GM19455 (cell line): ENCODE results near the gene PHOX2B.

Experiments used
- ATAC-seq: cut with Tn5 transposase; IDR thresholded peaks from one replicate; pipeline ENCODE4 v1.9.1; 2021; ENCODE audit not compliant: unreplicated experiment

The PHOX2B gene

DNA sequence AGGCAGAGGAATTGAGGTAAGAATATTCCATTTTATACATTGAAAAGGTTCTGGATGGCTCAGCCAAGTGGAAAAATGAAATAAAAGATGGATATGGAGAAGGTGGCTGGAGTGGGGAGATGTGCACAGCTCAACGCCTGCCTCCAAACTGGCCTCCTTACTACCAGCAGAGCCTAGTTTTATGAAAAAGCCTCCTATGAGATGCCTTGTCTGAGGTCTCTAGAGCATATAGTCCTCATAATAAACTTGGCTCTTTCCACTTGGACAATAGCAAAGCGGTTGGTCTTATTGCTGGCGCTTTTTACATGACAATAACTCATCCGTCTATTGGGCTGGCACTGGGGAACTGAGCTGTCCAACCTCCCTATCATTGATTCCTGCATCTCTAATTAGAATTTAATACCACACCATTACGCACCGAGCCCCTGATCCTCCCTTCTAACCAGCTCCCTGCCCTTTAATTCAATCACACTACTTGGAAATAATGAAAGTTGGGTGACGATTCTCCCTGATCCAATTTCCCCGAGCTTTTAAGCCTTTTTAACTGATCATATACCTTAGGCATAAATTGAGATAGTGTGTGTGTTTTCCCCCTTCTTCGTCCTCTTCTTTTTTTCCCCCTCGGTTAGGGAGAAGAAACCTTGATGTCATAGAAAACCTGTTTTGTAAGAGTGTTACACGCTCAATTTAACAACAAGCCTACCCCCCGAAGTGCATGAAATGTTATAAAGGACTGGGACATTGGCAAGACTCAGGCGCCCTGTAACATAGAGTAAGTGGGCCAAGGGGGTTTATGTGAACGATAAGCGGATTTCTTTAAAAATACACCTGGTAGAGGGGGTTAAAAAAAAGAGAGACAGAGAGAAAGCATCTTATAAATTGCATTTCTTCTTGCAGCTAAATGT is at the start of gene PHOX2B:
Gene PHOX2B, minus strand, starts transcription at position 155 of the 905 bp plus-strand sequence. Its CDS starts 115 bp downstream, at position 40.
- no peak for ATAC-seq

DNA sequence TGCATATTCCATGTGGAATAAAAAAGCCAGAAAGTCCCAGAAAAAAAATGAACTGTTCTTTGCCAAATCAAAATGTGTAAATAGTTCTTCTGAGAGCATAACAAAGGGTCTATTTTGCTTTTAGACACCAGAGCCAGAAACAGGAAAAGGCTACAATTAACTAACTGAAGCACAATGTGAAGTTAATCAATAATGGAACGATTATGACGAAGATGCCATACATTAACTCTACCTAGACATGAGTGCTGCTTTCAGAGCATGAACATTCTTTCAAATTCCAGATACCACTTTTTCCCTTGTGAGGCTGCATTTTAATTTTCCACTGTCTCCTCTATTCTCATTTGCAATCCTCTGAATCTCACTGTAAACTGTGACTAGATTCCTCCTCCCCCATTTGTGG is 48.7 kb upstream of the PHOX2B start:
- no peak for ATAC-seq

DNA sequence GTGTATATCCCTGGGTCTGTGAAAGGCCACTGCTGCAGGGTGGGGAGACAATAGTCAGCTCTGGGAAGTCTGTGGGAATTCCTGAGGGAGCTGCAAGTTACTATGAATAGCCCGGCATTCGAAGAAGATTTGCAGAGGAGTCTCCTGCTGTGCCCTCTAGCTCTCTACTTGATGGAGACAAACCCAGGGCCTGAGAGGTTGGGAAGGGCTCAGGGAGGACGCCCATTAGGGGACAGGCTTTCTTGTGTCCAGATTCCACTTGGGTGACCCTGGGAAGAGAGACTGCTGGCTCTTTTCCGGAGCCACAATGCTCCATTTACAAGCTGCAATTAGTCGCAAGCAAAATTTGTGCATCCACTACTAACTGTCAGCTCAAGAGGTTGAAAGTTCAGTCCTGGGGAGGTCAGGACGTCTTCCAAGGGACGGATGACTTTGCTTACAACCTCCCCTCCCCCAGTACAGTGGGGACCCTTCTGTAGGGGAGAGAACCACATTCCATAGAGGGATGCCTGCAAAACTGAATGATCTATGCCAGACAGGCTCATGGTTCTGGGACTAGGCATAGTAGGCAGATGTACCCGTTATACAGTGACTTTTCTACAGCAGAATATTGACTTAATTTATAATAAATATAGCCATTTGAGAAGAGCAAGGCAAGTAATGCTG is 48.2 kb upstream of the PHOX2B start:
- ATAC-seq: no peak

DNA sequence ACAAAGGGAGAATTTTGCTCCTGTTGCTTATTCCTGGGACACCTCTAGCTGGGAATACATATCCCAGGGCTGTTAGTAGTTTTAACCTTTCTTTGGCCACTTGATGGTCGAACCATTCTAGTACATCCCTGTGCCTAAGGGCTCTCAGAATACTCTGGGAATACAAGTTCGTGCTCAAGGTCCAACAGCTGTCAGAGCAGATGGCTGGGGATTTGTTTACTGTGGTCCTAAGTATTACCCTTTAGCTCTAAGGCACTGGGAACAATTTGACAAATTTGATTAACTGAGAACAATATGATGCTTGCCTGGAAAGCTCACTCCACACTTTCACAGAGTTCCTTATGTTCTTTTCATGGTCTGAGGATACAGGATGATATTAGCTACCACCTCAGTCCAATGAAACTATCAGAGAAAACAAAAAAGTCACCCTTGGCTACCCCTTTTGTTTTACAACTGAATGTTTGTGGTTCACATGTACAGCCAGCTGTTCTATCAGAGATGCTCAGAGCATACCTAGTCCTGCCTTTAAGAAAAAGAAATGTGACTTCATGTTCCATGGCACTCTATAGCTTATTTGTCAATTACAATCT is 47.4 kb upstream of the PHOX2B start:
- ATAC-seq: no peak

DNA sequence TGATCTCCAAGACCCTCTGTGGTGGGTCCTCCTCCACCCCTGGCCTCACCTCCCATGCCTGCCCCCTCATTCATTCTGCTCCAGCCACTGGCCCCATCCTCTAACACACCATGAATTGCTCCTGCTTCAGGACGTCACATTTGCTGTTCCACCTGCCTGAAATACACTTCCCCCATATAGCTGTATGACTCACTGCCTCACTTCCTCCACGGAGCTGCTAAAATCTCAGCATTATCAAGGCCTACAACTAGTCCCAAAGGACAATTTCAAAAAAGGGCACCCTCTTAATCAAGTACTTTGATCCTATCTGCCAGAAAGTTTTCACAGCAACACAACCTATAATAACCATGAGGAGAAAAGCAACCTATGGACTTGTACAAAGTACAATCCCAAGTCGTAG is 43.6 kb upstream of the PHOX2B start:
- no peak for ATAC-seq

DNA sequence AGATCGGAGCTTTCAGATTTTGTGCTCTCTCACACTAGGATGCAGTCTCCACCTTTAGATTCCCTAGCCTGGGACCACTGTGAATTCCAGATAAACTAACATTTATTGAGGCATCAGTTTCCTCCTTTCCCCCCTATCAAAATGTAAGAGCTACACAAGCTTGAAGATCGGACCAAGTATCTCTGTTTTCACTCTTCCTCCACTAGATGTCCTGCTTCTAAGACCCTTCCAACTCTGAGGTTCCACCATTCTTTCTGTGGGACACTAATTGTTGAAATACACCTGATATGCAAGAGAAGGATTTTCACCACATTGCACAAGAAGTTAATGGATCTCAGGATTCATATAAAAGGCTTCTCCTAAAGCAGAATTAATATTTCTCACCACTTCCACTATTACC is 43.0 kb upstream of the PHOX2B start:
- ATAC-seq: no peak

DNA sequence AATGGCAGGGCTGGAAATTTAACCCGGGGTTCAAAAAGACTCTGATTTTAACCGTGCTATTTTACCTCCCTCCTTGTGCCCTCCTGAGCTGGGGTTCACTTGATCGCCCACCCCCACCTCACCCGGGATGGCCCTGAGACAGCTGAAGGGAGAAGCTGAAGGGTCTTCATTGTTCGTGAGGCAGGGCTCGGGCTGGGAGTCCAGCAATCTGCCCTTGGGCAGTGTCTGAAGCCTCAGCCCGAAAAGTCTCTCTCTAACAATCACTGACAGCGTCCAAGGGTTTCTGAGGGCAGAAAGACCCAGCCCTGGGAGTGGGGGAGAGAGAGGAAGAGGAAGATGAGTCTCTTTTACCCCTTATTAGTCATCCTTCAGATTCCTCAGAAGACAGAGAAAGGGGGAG is 39.4 kb upstream of the PHOX2B start:
- no peak for ATAC-seq

DNA sequence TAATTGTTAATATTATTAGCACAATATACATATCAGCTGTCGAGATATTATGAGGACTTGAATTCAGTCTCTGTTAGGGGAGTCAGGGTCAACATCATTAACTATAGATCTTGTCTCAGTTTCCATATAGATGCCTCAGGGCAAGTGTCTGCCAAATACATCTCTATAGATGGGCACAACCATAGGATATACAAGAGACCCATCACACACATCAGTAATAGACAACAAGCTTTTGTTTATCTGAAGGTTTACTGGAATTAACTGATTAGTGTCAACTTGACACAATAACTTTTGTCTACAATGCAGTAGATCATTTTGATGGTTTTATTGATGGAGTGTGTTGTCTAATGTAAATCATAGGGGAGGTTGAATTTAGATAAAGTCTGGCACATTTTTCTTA is 37.1 kb upstream of the PHOX2B start:
- no peak for ATAC-seq

DNA sequence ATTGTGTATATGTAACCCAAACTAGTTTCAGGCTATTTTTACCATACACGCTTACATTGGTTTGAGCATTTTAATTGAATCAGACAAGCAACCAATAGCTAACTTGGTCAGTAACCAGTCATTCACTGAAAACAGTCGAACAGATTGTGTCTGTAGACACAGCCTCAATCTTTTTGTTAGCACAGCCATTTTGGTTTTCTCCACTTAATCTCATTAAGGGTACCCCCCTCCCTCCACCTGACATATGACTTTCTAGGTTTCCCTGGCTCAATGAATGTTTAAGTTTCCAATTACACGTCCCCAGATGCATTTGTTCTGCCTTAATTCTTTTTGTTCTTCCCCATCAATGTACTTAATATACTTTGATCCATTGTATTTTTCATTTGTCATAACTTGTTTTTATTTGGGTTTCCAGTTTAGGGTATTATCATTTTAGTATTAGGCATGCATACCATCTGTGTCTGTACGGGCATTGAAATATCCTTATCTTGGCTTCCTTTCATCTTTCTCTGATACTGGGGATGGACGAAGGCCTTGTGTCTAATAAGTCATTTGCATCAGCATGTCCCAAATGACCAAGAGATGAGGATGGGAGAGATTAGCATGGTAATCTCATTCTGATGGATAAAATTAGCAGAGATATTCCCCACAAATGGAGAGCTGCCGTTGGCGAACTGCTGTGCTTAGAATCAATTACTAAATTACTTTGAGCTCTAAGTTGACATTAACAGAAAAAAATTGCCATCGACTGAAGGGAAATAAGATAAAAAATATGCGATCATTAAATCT is 35.9 kb upstream of the PHOX2B start:
- ATAC-seq: no peak

DNA sequence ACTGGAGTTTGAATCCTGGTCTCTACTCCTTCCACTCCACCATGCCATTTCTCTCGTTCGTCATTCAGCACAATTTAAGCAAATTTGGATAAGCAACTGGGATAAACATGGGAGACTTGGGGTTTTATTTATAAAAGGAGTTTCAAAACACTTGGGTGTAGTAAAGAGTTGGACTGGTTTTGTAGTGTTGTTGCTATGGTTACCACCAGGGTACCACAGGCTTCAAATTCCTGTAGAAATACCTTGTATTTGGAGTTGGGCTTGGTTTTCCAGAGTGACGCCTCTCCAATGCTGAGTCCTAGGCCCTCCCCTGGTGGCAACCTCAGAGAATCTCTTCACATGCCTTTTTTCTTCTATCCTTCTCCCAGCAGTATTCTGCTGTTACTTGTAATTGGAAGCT is 27.9 kb upstream of the PHOX2B start:
- no peak for ATAC-seq

DNA sequence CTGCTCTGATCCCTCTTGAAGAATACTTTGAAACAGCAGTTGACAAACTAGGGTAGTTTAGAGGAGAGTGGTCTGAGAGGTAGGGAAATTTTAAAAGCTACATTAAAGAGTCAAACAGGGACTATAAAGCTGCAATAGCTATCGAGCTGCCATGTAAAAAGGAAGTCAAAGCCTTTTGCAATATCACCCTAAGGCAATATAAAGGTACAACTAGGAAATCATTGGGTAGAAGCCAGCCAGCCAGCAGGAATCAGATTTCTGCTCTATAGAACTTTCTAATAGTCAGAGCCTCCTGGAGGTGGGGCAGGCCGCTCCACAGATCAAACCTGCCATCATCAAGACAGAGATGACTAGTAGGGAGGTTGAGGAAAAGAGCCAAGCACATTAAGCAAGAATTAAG is 15.2 kb upstream of the PHOX2B start:
- no peak for ATAC-seq

DNA sequence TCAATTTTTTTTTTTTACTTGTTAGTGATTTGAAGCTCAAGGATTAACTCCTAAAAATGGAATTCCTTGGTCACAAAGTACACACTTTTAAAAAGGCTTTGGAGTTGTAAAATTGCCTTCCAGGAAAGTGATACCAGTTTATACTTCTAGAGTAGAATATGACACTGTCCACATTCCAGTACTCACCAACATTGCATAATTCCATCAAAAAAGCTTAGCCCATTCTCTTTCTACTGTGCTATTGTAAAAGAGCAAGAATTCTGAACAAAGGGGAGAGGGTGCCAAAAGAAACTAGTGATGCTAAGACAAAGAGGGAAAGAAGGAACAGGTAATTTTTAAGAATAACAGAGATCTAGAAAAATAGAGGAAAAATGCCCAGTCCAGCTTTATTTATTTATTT is 10.4 kb upstream of the PHOX2B start:
- ATAC-seq: no peak

DNA sequence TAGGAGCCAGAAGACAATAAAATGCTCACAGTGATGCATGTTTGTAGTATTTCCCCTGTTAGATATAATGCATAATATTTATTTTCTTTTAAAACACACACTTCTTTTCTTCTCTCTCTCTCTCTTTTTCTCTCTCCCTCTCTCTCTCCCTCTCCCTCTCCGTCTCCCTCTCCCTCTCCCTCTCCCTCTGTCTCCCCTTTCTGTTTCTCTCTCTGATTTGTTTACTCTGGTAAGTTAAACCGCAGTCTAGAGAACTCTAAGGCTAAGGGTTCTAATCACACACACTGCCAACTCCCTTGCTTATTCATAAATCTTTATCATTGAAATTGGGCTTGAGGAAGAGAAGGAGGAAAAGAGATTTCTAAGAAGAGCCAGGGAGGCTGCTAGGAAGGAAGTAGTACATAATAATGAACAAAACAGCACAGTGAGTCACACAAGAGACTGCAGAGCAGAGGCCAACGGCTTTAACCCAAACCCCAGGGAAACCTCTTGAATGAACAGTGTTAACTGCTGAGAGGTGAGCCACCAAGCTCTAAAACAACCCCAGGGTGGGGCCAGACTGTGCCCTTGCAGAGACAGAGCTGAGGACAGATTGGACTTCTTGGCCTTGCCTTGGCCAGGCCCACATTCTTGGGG is 9.1 kb upstream of the PHOX2B start:
- ATAC-seq: no peak

DNA sequence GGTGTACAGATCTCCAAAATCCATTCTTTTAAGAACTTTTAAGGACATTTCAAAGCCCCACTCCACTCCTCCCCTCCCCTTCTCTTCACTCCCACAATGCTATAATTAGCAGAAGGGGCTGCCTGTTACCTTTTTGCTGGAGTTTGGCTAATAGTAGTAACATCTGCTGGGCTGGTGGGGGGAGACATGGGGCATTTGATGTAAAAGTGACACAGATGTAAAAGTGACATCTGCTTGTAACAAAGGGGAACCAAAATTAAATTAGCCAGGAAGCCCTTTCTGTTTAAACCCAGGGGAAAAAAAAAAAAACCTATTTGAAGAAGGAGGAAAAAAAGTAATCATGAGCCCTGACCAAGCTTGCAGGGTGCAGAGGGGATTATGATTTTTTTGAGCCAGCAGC is 5.4 kb upstream of the PHOX2B start:
- ATAC-seq: no peak

DNA sequence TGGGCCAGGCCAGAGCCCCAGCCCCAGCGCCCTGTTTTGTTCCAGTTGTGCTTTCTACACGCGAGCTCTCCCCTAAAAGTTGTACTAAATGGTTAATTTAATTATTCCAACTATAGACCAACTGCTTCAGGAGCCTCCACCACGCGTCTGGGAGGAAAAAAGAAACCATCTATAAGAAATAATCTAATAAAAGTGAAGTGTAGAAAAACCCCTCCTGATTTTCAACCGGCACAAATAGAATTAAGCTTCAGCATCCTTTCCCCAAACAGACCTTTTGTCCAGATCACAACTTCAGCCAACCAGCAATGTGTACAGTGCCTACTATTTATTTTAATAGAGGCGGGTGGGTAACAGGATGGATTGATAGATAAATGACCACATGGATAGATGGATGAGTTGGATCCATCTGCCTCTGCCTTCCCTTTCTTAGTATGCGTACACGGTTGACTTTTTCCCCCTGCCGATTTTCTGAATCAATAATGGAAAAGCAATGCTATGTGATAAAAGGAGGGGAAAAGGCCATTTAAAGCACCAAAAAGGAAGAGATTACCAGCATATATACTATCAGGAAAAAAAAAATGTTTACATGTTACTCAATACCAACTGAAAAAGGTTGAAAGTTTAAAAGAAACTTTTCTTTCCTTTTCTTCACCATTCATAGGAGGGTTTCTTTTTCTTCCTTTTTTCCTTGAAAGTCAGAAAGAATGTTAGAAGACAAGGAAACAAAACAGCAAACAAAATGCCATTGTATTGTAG is 3.7 kb upstream of the PHOX2B start:
- no peak for ATAC-seq

DNA sequence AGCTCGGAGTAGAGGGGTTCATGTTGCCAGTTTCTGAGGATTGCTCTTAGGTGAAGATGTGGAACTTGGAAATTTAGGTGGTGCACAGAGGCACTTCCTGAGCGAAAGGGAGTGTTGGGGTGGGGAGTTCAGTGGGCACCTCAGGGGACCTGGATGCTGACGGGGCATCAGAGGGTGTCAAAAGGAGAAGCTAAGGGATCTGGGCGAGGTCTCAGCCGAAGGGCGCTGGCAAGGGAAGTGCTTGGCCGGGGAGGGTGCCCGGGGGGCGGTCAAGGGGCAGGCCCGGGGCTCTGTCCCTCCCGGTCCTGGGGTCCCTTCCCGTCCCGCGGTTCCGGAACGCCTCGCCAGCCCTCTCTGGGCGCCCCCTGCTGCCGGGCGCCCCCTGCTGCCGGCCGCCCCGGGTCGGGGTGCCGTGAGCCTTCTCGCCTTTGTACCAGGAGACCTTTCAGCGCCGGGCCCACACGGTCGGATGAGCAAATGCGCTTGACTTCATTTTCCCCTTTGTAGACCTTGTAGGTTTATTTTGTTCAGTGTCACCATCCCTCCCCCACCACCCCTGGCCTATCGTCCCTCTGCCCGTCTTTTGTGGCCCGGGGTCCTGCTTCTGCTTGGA is 3.0 kb upstream of the PHOX2B start:
- ATAC-seq: no peak

DNA sequence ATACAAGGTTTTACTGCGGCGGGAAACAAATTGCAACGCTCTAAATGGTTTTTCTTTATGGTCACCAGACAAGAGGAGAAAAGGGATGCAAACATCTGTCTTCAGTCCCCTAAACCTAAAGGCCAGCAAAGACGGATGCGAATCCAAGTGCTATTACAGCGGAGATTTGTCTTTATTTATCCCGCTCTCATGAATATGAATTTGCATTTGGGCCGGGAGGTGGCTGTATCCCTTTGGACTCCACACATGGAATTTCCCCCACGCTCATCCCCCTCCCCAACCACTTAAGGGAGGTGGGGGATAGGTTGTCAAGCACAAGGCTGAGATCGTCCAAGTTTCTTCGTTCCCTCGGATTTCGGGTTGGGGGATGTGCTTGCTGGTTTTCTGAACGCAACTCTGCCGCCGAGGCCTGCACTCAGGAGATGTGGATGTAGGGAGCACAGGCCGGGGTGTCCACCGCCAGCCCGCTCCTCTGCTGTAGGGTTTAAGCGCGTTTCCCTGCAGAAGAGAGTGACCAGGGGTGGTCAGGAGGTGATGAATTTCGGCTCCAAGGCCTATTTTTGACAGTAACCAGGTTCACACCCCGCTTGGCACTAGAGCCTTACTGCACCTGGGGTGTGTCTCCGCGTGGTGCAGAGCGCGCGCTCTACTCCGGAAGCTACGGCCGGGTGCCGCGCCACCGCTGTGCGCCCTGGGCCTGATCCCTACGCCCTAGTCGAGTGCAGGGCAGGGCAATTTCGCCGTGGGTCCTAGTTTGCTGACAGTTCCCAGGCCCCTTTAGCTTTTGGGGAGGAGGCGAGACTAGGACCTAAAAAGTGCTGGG is 2.3 kb upstream of the PHOX2B start:
- ATAC-seq: no peak

DNA sequence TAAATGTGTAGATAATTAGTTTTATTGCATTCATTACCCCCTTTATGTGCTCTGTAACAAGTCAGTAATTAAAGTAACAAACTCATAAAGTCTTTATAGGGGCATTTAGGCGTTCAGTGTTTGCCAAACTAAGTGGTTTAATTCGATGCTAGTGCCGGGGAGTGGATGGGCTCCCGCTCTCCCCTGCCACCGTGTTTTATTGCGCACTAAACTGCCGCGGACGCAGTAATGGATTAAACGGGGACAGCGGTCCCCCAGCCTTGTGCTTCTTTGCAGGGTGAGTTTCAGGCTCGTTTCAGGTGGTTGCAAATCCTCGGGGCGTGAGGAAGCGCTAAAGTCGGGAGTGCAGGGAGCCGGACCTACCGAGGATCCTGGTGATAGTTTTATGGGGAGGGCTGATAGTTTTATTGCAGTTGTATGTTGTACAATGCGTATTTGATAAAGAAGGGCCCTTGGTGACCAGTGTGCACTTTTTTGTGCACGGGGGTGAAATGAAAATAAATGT is 1.6 kb upstream of the PHOX2B start:
- no peak for ATAC-seq

DNA sequence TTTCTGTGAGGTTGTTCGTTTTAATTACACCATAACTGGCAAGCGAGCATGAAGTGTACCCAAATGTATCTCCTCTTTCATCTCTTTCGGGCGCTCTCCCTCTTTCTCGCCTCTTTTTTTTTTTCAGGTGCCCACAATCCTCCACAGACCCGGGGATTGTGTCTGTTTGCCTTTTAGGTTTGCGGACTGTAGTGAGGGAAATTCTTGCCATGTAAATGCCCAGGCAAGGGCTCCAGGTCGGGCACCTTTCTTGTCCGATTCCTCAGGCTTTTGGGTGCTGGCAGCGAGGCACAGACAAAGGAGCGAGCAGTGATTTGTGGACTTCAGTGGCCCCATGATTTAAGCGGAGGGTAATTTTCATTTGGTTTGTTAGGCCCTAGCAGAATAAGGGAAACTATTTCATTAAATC is 1.1 kb upstream of the PHOX2B start:
- ATAC-seq: no peak
